Measurements from ENCODE around the gene DMBX1.
A peak's percentile ranks its signal among the peaks of the same experiment; 100 is the strongest.

The DMBX1 gene

GRCh38 chr1:46484783-46485490 is 4.7 kb upstream of the DMBX1 start:
- no peak for DNase-seq (ENCODE audit: low read depth)
- no peak overlapping the region for H3K4me3 ChIP-seq (ENCODE audit: low read depth, low read length)
- no peak for TF ChIP-seq CTCF (IDR thresholded peaks at IDR 0.05; ENCODE audit: control insufficient read depth, extremely low read depth, insufficient read depth)

- DNase-seq (ENCODE audit: low read depth), result no peak
- TF ChIP-seq CTCF (IDR thresholded peaks at IDR 0.05; ENCODE audit: control insufficient read depth, extremely low read depth, insufficient read depth), result no peak
- H3K4me3 ChIP-seq (ENCODE audit: low read depth, low read length), result no peak overlapping the region
Measured at GRCh38 chr1:46485564-46486431, 3.8 kb upstream of the DMBX1 start.

- no peak for TF ChIP-seq CTCF (IDR thresholded peaks at IDR 0.05; ENCODE audit: control insufficient read depth, extremely low read depth, insufficient read depth)
- no peak overlapping the region for H3K4me3 ChIP-seq (ENCODE audit: low read depth, low read length)
- no peak for DNase-seq (ENCODE audit: low read depth)
Measured at GRCh38 chr1:46486432-46487015, 3.1 kb upstream of the DMBX1 start.

DNA sequence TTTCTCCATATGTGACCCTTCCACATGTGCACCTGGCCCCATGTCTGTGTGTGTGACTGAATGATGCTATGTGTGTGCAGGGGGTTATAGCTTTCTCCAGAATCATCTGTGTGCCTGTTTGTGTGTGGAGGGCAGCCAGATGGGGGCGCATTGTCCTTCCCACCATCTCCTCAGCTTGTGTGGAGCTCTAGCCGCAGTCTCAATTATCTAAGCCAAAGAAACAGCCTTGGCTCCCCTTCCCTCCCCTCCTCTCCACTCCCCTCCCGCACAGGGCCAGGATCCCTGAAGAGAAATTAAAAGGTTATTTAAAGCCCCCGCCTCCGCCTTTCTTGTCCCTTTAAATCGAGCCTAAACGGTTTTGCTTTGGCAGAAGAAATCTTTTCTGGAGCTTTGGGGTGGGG is 1.8 kb upstream of the DMBX1 start:
- no peak for TF ChIP-seq CTCF (IDR thresholded peaks at IDR 0.05; ENCODE audit: control insufficient read depth, extremely low read depth, insufficient read depth)
- H3K4me3 ChIP-seq (ENCODE audit: low read depth, low read length), result no peak overlapping the region
- DNase-seq (ENCODE audit: low read depth), result no peak

DNA sequence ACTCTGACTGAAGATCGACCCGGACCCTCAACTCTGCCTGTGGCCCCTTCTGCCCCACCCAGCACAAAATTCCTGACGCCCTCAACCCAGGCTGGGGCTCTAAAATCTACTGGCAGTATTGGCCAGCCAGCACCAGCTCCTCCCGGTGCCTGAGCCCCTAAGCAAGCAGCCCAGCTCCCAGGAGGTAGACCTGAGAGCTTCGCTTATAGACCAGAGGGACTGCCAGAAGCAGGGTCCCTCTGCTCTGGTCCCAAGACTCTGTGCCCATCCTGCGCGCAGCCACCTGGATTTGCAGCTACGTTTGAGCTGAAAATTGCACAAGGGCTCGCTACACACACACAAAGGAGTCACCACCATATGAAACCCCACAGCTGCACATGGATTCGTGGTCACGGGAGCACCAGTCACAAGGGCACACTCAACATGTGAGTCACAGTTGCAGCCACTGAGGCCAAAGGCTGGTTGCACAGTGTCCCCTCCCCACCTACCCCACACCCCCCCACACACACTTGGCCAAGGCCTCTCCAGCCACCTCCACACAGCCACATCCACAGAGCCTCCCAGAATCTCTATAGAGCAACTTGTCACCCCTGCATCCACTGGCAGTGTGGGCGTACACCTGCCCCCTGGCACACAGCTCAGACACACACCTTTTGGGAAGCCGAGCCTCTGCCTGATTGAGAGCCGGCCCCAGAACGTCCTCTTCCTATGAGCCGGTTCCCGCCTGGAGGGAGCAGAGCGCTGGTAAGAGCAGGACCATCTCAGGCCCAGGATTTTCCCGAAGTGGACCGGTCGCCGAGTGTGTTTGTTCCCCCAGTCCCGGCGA is 1.1 kb upstream of the DMBX1 start:
- no peak overlapping the region for H3K4me3 ChIP-seq (ENCODE audit: low read depth, low read length)
- TF ChIP-seq CTCF (IDR thresholded peaks at IDR 0.05; ENCODE audit: control insufficient read depth, extremely low read depth, insufficient read depth), result no peak
- DNase-seq (ENCODE audit: low read depth), result no peak

DNA sequence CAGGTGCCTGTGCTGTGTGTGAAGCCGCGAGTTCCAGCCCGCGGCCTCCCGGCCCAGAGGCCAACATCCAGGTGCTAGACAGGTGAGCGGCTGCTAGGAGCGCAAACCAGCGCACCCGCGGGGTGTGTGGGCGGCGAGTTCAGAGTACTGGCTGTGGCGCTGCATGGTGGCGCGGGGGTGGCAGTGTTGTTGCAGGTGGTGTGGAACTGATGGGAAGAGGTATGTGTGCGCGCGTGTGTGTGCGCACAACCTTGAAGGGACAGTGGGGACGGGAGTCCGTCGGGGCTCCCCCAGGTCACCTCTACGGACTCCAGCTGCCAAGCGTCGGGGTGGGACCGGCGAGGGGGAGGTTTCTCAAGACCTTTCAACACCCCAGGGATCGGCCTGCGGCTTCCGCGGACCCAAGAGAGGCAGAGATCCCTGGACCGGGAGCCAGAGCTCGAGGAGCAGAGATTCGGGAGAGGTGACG is 433 bp upstream of the DMBX1 start:
- H3K4me3 ChIP-seq (ENCODE audit: low read depth, low read length), result peak overlapping the region; percentile 67
- no peak for TF ChIP-seq CTCF (IDR thresholded peaks at IDR 0.05; ENCODE audit: control insufficient read depth, extremely low read depth, insufficient read depth)
- DNase-seq (ENCODE audit: low read depth), result no peak

All from LNCaP clone FGC (cell line).